Ishikawa (cell line): ENCODE measurements around the gene CDH13.

Source experiments
- CEBPB ChIP-seq: IDR thresholded peaks from 2 replicates; pipeline ENCODE4 v1.6.1; 2012
- CREB1 ChIP-seq: IDR thresholded peaks from 2 replicates; pipeline ENCODE4 v1.6.1; 2012; ENCODE audit warnings: low read depth
- EGR1 ChIP-seq: IDR thresholded peaks from 2 replicates; pipeline ENCODE4 v1.6.1; 2012
- EP300 ChIP-seq: IDR thresholded peaks from 2 replicates; pipeline ENCODE4 v1.6.1; 2012; ENCODE audit warnings: borderline replicate concordance
- FOXM1 ChIP-seq: IDR thresholded peaks from 2 replicates; pipeline ENCODE4 v1.6.1; 2012; ENCODE audit warnings: low read depth, borderline replicate concordance
- NFIC ChIP-seq: IDR thresholded peaks from 2 replicates; pipeline ENCODE4 v1.6.1; 2012
- RAD21 ChIP-seq: IDR thresholded peaks from 2 replicates; pipeline ENCODE4 v1.6.1; 2012; ENCODE audit warnings: low read depth
- TAF1 ChIP-seq: IDR thresholded peaks from 2 replicates; pipeline ENCODE4 v1.6.1; 2012; ENCODE audit warnings: low read depth, mild to moderate bottlenecking
- TCF12 ChIP-seq: IDR thresholded peaks from 2 replicates; pipeline ENCODE4 v1.6.1; 2012; ENCODE audit warnings: low read depth
- TEAD4 ChIP-seq: IDR thresholded peaks from 2 replicates; pipeline ENCODE4 v1.6.1; 2012
- YY1 ChIP-seq: IDR thresholded peaks from 2 replicates; pipeline ENCODE4 v1.6.1; 2012; ENCODE audit warnings: low read depth
- ZBTB7A ChIP-seq: IDR thresholded peaks from 2 replicates; pipeline ENCODE4 v1.6.1; 2012; ENCODE audit warnings: low read depth
- TF ChIP-seq, protein P1 (sequence below): IDR thresholded peaks from 2 replicates; pipeline ENCODE4 v1.6.1; 2012
- TF ChIP-seq, protein P2 (sequence below): IDR thresholded peaks from 2 replicates; pipeline ENCODE4 v1.6.1; 2012
- TF ChIP-seq, protein P3 (sequence below): IDR thresholded peaks from 2 replicates; pipeline ENCODE4 v1.6.1; 2012; ENCODE audit warnings: low read depth, mild to moderate bottlenecking

Gene CDH13

DNA sequence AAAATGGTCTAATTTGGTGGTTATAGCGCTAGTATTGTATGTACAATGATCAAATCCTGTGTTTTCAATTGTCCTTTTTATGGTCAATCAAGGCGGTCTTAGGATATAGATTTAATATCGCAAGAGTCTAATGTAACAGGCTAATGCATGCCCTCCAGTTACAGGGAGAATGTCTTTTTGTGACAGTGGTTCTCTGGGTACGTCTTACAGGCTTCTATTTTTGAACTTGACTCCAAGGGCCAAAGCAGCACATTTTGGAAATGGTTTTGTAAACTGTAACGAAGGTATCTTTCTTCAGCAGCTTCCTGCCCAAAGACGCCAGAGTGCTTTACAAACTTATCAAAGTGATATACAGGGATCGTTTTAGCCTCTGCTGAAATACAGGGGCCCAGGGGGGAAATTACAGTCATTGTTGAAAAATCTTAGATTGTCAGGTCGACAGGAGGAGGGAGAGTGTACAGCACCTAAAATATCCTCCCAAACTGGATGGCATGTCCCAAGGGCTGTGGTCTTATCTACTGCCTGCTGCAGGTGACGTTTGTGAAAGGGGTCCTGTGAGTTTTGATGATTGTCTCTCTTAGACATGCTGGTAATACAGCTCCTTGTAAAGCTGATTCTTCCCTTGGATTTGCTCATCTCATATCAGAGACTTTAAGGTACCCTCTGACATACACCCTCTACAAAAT, 288.5 kb downstream of the CDH13 start:
- TF ChIP-seq, protein P1, sequence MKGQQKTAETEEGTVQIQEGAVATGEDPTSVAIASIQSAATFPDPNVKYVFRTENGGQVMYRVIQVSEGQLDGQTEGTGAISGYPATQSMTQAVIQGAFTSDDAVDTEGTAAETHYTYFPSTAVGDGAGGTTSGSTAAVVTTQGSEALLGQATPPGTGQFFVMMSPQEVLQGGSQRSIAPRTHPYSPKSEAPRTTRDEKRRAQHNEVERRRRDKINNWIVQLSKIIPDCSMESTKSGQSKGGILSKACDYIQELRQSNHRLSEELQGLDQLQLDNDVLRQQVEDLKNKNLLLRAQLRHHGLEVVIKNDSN, result no peak
- no peak for TF ChIP-seq EP300
- no peak for TF ChIP-seq FOXM1
- no peak for TF ChIP-seq NFIC
- no peak for TF ChIP-seq EGR1
- TF ChIP-seq, protein P2, sequence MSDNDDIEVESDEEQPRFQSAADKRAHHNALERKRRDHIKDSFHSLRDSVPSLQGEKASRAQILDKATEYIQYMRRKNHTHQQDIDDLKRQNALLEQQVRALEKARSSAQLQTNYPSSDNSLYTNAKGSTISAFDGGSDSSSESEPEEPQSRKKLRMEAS, result no peak
- no peak for TF ChIP-seq RAD21
- TF ChIP-seq CEBPB, result no peak
- no peak for TF ChIP-seq TEAD4
- TF ChIP-seq ZBTB7A, result no peak
- TF ChIP-seq TCF12, result no peak
- TF ChIP-seq, protein P3, sequence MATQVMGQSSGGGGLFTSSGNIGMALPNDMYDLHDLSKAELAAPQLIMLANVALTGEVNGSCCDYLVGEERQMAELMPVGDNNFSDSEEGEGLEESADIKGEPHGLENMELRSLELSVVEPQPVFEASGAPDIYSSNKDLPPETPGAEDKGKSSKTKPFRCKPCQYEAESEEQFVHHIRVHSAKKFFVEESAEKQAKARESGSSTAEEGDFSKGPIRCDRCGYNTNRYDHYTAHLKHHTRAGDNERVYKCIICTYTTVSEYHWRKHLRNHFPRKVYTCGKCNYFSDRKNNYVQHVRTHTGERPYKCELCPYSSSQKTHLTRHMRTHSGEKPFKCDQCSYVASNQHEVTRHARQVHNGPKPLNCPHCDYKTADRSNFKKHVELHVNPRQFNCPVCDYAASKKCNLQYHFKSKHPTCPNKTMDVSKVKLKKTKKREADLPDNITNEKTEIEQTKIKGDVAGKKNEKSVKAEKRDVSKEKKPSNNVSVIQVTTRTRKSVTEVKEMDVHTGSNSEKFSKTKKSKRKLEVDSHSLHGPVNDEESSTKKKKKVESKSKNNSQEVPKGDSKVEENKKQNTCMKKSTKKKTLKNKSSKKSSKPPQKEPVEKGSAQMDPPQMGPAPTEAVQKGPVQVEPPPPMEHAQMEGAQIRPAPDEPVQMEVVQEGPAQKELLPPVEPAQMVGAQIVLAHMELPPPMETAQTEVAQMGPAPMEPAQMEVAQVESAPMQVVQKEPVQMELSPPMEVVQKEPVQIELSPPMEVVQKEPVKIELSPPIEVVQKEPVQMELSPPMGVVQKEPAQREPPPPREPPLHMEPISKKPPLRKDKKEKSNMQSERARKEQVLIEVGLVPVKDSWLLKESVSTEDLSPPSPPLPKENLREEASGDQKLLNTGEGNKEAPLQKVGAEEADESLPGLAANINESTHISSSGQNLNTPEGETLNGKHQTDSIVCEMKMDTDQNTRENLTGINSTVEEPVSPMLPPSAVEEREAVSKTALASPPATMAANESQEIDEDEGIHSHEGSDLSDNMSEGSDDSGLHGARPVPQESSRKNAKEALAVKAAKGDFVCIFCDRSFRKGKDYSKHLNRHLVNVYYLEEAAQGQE, result no peak
- TF ChIP-seq YY1, result no peak
- TF ChIP-seq TAF1, result no peak
- TF ChIP-seq CREB1, result no peak

- TF ChIP-seq, protein P1, result no peak
- TF ChIP-seq, protein P2, result no peak
- TF ChIP-seq CEBPB, result no peak
- no peak for TF ChIP-seq TEAD4
- TF ChIP-seq ZBTB7A, result no peak
- no peak for TF ChIP-seq YY1
- no peak for TF ChIP-seq EGR1
- TF ChIP-seq NFIC, result no peak
- no peak for TF ChIP-seq CREB1
- TF ChIP-seq EP300, result no peak
- TF ChIP-seq FOXM1, result no peak
- no peak for TF ChIP-seq TAF1
- TF ChIP-seq, protein P3, result no peak
- TF ChIP-seq RAD21, result no peak
- no peak for TF ChIP-seq TCF12
Measured at GRCh38 chr16:82917886-82918595, 291.3 kb downstream of the CDH13 start.

- no peak for TF ChIP-seq TAF1
- TF ChIP-seq CEBPB, result no peak
- TF ChIP-seq RAD21, result no peak
- TF ChIP-seq, protein P3, result no peak
- TF ChIP-seq NFIC, result no peak
- TF ChIP-seq, protein P2, result no peak
- no peak for TF ChIP-seq FOXM1
- no peak for TF ChIP-seq TCF12
- TF ChIP-seq CREB1, result no peak
- TF ChIP-seq TEAD4, result no peak
- no peak for TF ChIP-seq YY1
- TF ChIP-seq EP300, result no peak
- no peak for TF ChIP-seq ZBTB7A
- TF ChIP-seq EGR1, result no peak
- TF ChIP-seq, protein P1, result no peak
Measured at GRCh38 chr16:82924075-82924854, 297.5 kb downstream of the CDH13 start.
